Epidermal melanocyte (primary cell): ENCODE results near the gene CHST11.
A peak's percentile ranks its signal among the peaks of the same experiment; 100 is the strongest.
"Not testable (repeated sequence)": the region's sequence is repeated elsewhere in the genome, so short reads cannot be mapped to it uniquely, and the experiment has no call there.

Experiments
- DNase-seq: peaks from one replicate; pipeline ENCODE4 v3.0.0; 2011; ENCODE audit warnings: low spot score; ENCODE audit not compliant: insufficient read length

CHST11 gene

DNA sequence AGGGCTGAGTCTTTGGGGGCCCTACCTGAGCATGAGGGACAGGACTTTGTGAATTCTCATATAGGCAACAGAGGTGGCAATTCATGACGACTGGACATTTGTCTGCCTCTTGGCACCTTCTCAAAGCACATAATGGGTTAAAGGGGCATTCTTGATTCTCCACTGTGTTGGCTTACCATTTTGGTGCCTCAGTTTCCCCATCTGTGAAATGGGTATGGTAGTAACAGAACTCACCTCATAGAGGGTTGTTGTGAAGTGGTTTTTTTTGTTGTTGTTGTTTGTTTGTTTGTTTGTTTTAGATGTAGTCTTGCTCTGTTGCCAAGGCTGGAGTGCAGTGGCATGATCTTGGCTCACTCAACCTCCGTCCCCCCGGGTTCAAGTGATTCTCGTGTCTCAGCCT is 106.0 kb downstream of the CHST11 start:
- no peak for DNase-seq

DNA sequence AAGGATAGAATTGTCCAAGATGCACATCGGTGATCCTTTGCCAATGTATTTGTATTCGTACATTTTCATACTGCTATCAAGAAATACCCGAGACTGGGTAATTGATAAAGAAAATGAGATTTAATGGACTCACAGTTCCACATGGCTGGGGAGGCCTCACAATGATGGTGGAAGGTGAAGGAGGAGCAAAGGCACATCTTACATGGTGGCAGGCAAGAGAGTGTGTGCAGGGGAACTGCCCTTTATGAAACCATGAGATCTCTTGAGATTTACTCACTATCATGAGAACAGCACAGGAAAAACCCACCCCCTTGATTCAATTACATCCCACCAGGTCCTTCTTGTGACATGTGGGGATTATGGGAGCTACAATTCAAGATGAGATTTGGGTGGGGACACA is 107.9 kb downstream of the CHST11 start:
- not testable (repeated sequence) for DNase-seq

DNA sequence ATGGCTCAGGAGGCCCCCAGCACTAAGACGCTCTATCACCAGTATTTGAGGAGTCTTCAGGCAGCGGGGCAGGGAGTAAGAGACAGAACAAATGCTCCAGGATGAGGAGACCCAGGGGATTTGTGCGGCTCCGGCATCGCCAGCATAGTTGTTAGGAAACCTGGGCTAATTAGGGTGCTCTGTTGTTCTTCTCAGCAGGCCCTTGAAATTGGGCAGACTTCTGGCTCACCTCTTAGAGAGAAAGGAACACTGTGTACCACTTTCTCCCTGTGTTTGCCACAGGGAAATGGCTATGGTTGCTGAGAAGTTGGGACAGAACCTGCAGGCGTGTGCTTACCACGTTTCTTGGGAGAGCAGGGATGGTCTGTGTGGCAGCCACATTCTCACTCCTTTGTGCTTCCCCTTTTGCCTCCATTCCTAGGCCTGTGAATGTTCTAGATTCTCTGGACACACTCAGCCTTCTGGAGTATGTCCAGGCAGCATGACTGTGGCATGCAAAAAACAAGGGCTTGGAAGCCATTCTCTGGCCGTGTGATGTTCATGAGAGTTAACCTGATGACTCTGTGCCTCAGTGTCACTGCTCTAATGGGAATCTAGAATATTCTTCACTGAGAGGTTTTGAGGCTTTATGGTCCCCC is 109.0 kb downstream of the CHST11 start:
- no peak for DNase-seq

DNA sequence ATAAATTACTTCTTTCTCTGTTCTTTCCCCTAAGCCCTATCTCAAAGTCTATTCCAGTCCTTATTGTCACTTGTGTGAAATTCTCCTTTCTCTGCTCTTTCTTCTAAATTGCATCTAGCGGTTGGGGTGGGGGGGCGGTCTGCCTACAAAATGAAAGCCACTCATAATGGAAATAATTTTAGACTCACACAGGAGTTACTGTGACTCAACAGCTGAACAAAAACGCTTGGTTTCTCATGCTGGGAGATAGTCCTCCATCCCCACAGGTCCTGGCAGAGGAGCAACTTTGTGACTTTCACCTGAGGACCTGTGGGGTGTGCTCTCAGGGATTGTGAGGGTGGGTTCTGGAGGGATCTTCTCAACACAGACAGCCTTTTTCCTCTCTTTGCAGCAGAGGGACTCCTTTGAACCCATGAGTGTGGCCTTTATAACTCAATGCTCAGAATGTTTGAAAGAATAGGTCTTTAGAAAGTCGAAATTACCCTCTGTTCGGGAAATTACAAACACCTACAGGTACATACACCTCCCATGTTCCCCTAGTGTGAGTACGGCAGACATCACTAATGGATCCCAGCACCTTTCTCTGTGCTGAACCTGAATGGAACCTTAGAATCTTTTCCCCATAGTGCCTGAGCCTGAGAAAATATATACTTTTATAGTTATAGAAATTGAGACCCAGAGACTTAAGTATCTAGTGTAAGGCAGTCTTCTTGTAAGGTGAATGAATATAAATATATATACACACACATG is 109.7 kb downstream of the CHST11 start:
- no peak for DNase-seq

DNA sequence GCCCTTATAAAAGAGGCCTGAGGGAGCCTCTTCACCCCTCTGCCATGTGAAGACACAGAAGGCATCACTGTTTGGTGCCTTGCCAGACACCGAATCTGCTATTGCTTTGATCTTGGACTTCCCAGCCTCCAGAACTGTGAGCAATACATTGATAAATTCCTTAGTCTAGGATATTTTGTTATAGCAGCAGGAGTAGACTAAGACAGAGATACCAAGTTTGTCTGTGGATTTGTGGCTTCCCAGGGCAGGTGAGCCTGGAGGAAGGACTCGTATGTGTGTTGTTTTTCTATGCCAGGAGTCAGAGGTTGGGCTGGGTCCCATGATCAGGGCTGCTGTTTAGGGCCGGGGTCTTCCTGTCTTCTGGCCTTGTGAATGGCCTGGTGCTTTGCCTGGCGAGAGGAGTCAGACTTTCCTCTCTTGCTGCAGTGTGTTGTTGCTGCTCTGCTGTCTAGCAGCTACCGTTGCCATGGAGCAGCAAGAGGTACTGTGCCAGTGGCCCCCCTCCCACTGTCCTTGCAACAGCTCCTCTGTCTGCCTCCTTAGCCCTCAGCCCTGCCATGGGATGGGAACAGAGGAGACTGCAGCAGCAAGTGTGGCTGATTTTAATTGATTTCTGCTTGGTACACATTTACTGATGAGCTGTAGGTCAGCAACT is 111.2 kb downstream of the CHST11 start:
- DNase-seq: no peak

DNA sequence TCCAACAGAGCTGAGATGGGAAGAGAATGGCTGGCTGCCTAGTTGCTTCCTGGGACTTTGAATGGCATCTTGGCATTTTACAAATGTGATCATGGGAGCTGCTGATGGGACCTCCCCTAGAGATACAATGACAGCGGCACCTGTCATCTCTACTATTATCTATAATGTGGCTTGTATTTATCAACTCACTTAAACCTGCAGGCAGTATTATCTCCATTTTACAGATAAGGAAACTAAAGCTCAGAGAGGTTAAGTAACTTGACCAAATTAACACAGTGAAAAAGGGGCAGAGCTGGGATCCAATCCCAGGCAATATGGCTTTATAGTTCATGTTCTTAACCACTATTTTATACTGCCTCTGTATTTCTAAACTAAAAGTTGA is 111.7 kb downstream of the CHST11 start:
- DNase-seq: no peak

DNA sequence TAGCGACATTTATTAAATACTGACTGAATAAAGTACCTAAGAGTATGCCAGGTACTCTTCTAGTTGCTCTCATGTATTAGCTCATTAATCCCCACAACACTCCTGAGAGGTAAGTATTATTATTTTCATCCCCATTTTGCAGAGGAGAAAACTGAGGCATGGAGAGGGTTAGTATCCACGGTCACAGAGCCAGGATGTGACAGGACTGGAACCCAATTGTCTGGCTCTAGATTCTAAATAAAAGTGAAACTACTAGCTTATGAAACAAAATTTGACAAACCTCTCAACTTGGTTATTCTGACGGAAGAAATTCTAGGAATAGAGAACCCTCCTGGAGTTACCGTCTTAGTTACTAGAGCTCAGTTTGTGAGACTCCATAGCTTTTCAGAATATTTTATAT is 112.2 kb downstream of the CHST11 start:
- no peak for DNase-seq

DNA sequence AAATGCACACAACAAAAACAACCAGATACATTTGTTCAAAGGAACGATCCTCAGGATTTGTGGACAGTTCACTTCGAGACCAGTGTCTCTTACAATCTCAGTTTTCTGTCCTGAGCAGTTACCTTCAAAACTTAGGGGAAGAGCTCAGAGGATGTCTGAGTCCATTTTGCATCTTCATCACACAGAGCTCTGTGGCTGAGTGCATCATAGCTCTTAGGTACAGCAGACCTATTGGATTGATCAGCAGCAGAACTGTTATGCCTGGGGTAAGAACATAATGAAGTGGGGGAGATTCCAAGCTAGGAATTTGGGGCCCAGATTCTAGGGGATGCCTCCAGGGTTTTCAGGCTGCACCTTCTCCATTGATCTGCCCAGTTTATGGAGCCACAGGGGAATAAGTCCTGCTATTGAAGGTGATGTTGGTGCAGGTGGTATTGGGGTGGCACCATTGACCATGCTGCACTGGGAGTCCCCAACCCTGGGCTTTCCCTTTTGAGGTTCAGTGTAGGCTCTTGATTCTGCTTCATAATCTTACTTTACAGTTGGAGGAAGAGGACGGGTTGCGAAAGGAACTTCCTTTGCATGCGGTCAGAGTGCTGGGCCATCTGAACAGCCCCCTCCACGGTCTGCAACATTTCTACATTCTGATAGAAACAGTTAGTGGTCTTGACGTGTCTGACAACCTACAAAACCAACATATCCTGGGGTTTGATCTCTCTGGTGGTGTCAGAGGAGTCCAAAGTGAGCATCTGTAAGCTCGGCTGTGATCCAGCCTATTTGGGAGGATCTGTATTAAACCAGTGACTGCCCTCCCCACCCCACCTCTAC is 112.8 kb downstream of the CHST11 start:
- no peak for DNase-seq

DNA sequence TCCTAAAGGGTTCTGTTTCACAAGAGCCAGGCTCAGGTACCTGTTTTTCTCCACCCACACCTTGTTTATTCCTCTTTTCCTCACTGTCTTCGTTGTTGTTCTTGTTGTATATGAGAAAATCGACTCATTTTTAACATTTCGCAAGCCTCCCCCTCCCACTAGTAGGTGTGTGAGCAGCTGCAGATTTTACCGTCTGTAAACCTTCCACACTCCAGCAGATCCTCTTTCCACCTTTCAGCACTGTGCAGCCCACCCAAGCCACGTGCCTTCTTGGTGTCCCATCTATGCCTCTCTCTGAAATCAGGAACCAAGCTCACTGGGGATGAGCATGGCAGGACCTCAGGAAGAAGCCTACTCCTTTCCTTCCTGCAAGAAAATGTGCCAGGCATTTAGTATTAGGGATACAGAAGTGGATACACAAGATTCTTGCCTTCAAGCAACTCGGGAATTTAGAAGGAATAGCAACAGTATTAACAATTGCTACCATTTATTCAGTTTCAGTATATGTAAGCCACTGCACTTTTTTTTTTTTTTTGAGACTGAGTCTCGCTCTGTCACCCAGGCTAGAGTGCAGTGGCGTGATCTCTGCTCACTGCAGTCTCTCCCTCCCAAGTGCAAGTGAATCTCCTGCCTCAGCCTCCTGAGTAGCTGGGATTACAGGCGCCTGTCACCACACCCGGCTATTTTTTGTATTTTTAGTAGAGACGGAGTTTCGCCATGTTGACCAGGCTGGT is 113.6 kb downstream of the CHST11 start:
- no peak for DNase-seq

DNA sequence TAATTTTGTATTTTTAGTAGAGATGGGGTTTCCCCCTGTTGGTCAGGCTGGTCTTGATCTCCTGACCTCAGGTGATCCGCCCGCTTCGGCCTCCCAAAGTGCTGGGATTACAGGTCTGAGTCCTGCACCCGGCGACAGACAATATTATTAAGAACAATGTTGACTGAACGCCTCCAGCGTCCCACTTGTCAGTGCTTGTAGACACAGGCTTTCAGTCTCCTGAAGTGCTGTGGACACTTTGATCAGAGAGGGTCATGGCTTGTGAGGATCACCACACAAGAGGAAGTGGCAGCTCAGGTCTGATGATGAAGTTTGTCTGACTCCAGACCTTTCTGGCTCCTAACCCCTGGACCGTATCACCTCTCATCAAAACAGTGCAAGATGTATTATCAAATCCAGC is 114.6 kb downstream of the CHST11 start:
- no peak for DNase-seq

DNA sequence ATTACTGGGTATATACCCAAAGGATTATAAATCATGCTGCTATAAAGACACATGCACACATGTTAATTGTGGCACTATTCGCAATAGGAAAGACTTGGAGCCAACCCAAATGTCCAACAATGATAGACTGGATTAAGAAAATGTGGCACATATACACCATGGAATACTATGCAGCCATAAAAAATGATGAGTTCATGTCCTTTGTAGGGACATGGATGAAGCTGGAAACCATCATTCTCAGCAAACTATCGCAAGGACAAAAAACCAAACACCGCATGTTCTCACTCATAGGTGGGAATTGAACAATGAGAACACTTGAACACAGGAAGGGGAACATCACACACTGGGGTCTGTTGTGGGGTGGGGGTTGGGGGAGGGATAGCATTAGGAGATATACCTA is 117.6 kb downstream of the CHST11 start:
- not testable (repeated sequence) for DNase-seq

DNA sequence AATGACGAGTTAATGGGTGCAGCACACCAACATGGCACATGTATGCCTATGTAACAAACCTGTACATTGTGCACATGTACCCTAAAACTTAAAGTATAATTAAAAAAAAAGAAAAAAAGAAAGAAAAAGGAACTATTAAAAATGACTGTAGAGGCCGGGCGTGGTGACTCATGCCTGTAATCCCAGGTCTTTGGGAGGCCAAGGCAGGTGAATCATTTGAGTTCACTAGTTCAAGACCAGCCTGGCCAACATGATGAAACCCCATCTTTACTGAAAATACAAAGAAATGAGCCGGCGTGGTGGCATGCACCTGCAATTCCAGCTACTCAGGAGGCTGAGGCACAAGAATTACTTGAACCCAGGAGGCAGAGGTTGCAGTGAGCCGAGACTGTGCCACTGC is 118.0 kb downstream of the CHST11 start:
- not testable (repeated sequence) for DNase-seq

DNA sequence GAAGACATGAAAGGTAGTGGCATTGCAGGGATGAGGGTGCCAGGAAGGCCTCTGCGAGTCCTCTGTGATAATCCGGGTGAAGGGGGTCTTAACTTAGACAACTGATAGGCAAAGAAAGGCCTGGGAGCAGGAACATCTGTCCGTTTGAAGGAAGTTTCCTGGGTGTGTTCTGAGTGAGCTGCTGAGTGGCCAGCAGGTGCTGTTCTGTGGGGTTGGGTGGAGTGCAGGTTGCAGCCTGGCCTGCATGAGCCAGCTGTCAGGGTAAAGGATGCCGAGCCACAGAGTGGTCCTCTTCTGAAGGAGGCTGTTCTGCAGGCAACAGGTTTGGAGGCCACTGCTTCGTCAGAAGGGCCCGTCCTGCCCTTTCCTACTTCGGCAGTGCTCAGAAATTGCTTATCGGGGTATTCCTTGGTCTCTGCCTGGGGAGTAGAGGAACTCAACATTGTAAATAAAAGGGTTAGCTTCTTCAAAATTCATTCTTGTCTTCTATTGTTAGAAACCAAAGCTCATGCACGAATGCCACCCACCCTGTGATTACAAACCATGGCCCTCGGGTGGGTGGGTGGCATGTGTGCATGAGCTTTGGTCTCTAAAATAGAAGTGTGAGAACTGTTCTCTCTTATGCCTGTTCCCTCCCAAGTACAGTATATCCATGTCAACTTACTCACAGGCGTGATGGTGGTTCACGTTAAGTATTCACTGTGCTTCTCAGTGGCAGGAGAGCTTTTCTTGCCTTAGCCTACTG is 118.9 kb downstream of the CHST11 start:
- DNase-seq: no peak

DNA sequence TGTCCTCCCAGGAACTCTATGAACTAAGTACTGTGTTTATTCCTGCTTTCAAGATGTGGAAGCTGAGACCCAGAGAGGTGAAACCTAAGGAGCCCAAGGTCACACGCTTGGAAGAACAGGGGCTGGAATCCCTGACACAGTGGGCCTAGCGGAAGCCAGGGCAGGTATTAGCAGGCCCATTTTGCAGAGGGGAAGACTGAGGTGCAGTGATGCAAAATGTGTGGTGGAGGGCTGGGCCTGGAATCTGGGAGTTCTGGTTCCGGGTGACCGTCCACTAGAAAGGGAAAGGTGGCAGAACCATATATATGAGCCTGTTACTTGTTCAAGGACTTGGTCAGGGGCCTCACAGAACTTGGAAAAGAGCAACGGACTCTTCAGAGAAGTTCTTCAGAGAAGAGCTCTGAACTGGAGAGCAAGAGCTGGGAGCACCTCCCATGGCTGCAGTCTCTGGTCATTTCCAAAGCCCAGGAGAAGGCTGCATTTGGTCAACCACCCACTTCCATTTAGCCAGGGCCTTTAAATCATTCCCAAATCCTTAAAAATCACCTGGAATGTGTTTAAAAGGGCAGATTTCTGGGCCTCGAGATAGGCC is 119.5 kb downstream of the CHST11 start:
- no peak for DNase-seq

DNA sequence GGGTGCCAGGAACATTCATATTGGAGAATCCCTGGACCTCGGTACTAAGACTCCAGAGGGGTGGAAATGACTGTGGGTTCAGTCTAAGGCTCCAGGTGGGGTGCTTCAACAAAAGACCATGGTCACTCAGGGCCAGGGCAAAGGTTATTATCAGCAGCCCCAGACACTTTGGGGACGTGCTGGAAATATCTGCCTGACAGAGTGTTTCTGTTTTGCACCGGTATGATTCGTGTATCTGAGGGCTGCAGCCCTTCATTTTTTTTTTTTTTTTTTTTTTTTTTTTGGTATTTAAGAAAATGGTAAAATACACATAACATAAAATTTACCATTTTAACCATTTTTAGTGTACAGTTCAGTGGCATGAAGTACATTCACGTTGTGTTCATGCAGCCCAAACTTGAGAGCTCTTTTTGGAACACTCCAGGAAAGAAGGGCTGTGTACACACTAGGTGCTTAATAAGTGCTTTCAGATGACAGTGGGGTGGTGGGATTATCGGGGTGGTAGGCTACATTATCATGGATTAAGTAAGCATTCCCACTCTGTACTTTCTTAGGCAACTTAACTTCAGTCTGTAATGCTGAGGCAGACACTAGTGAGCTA is 120.3 kb downstream of the CHST11 start:
- no peak for DNase-seq

DNA sequence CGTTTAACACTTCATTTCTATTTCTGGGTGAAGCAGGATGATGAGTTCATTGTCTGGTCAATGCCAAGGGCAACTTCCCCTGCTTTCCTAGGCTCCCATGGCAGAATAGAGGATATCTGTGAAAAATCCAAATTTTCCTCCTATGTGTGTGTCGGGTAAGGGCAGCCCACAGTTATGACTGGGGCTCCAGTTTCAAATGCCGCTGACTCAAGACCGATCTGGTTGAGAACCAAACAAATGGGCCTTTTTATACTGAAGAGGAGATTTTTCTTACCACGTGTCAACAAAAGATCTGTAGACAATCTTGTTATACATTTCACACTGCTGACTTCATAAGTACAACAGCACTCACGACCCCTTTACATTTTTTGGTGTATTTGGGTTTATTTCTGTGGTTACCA is 120.8 kb downstream of the CHST11 start:
- peak; percentile 62 for DNase-seq

DNA sequence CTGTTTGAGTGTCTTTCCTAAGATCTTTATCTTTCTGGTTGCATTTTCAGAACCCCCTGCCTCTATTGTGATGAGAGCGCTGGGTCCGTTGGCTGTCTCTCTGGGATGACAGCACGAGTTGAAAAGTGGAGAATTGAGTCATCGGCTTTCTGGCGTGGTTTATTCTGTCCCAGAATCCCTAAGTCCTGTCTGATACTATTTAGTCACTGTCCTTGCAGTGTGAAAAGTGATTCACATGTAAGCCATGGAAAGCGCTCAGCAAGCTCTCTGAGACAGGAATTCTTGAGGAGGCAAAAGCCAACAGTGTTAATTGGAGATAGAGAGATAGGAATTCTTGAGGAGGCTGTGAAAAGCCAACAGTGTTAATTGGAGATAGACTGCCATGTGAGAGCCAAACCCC is 121.7 kb downstream of the CHST11 start:
- DNase-seq: no peak

DNA sequence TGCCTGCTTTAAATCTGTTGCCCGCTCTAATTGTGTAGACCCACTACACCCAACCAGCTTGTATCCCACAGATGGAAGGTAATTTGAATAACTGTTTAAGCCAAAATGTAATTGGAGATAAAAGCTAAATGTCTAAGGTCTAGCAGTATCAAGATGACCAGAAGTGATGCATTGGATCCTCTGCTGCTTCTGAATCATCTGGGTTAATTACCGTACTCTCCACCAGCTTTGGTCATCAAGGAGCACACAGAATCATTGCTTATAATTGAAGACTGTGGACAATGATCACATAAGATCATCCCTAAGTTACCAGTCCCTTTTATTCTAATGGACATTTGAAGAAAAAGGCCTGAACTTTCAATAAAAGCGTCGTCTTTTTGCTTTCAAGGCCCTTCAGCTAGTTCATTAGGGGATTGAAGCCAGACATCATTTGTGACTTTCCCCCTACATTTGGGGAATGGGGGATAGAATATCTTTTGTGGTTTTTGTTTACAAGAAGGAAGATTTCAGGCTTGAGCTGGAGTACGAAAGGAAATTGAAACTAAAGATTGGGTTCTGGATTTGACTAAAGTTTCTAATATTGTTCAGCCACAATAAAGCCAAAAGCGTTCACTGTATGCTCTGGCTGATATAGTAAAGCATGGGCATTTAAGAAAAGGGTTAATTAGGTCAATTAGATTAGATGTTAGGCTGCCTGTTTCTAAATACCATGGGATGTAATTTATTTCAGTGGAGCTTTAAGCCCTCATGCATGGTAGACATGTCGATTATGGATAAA is 123.2 kb downstream of the CHST11 start:
- DNase-seq: no peak

DNA sequence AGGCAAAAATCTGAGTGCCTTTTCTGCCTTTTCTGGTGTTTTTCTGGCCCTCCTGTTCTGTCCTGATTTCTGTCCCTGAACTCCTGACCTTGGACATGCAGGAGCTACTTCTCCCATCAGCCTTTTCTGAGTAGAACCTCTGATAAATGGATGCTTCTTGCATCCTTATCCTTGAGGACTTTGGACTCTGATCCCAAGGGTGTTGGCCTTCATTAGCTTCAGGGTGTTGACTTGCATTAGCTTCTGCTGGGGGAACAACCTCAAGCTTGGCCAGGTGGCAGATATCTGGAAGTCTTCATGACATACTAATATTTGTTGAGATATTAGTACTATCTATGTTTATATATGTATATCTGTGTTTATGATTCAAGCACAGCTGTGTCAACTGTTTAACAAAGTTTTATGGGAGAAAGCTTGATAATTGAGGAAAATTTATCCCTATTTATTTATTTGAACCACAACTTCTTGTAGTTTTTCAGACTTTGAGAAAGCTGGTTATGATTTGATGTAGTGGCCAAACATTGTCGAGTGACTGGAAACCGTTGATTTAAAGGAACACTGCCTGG is 124.3 kb downstream of the CHST11 start:
- DNase-seq: no peak
